GM23338 (cell line): ENCODE data around the gene AFAP1L2.

Experiments
- CTCF ChIP-seq, 2 experiments: fragments of 200-600 bp in 1 of 2; sonication (generic) in 1 of 2; conservative IDR thresholded peaks; 2 replicates each; pipeline versions ENCODE4 v1.5.1 to v1.6.1; 2016 to 2017; ENCODE audit warnings: antibody characterized with exemption in 2 of 2, low read depth in 2 of 2, mild to moderate bottlenecking in 2 of 2, moderate library complexity in 1 of 2
- EZH2 ChIP-seq: fragments of 200-600 bp; sonication (generic); IDR thresholded peaks from one replicate; pipeline ENCODE4 v1.8.0; 2017; ENCODE audit warnings: antibody characterized with exemption, mild to moderate bottlenecking, low read depth; ENCODE audit not compliant: unreplicated experiment
- EZH2phosphoT487 ChIP-seq: fragments of 200-600 bp; sonication (generic); IDR thresholded peaks from one replicate; pipeline ENCODE4 v1.8.1; 2018; ENCODE audit warnings: antibody characterized with exemption; ENCODE audit not compliant: unreplicated experiment
- JUNB ChIP-seq: IDR thresholded peaks from one replicate; pipeline ENCODE4 v1.6.1; 2016; ENCODE audit warnings: antibody characterized with exemption; ENCODE audit not compliant: unreplicated experiment
- POLR2AphosphoS5 ChIP-seq: IDR thresholded peaks from 2 replicates; pipeline ENCODE4 v1.6.1; 2016; ENCODE audit warnings: antibody characterized with exemption, low read depth
- REST ChIP-seq: IDR thresholded peaks from one replicate; pipeline ENCODE4 v1.6.1; 2018; ENCODE audit warnings: antibody characterized with exemption; ENCODE audit not compliant: unreplicated experiment
- STAT1 ChIP-seq: IDR thresholded peaks from one replicate; pipeline ENCODE4 v1.6.1; 2016; ENCODE audit warnings: antibody characterized with exemption; ENCODE audit not compliant: unreplicated experiment
- ZNF114 ChIP-seq: fragments of 250-450 bp; sonication (Bioruptor Pico); IDR thresholded peaks from 2 replicates; pipeline ENCODE4 v1.5.0; 2020; ENCODE audit warnings: mild to moderate bottlenecking, moderate library complexity
- ZNF331 ChIP-seq: fragments of 250-450 bp; sonication (Bioruptor Pico); IDR thresholded peaks from 2 replicates; pipeline ENCODE4 v1.5.0; 2020; ENCODE audit warnings: low read depth, mild to moderate bottlenecking, moderate library complexity
- ZNF462 ChIP-seq: fragments of 250-450 bp; sonication (Bioruptor Pico); IDR thresholded peaks from 2 replicates; pipeline ENCODE4 v1.5.0; 2020; ENCODE audit warnings: mild to moderate bottlenecking, moderate library complexity

GRCh38 chr10:114362826-114363355 is 41.4 kb downstream of the AFAP1L2 start:
- no peak for TF ChIP-seq CTCF (conservative IDR thresholded peaks at IDR 0.05; ENCODE audit: low read depth in 2 of 2)
- no peak for TF ChIP-seq POLR2AphosphoS5
- TF ChIP-seq REST, result no peak
- TF ChIP-seq EZH2, result no peak
- no peak for TF ChIP-seq EZH2phosphoT487
- TF ChIP-seq JUNB, result no peak
- TF ChIP-seq ZNF462 (CRISPR knock-in tag), result no peak
- no peak for TF ChIP-seq STAT1
- TF ChIP-seq ZNF114 (CRISPR knock-in tag), result no peak
- no peak for TF ChIP-seq ZNF331
